GM18868 (cell line): Measurements from ENCODE around the gene SNTA1.
A peak's percentile ranks its signal among the peaks of the same experiment; 100 is the strongest.
"Not testable (repeated sequence)": the region's sequence is repeated elsewhere in the genome, so short reads cannot be mapped to it uniquely, and the experiment has no call there.

Source experiments
- ATAC-seq: cut with Tn5 transposase; IDR thresholded peaks from one replicate; pipeline ENCODE4 v1.9.1; 2021; ENCODE audit warnings: mild to moderate bottlenecking, moderate library complexity; ENCODE audit not compliant: unreplicated experiment

The SNTA1 gene

DNA sequence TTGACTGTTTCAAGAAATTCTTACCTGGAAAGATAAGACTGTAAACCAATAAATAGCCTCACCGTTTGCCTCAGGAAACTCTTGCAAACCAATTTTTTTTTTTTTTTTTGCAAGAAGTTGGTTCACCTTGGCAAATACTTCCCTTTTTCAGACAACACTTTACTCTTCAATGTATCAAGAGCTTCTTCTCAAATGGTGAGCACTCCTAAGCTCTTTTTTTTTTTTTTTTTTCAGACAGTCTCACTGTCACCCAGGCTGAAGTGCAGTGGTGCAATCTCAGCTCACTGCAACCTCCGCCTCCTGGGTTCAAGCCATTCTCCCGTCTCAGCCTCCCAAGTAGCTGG, 22.7 kb upstream of the SNTA1 start:
- ATAC-seq, result no peak

DNA sequence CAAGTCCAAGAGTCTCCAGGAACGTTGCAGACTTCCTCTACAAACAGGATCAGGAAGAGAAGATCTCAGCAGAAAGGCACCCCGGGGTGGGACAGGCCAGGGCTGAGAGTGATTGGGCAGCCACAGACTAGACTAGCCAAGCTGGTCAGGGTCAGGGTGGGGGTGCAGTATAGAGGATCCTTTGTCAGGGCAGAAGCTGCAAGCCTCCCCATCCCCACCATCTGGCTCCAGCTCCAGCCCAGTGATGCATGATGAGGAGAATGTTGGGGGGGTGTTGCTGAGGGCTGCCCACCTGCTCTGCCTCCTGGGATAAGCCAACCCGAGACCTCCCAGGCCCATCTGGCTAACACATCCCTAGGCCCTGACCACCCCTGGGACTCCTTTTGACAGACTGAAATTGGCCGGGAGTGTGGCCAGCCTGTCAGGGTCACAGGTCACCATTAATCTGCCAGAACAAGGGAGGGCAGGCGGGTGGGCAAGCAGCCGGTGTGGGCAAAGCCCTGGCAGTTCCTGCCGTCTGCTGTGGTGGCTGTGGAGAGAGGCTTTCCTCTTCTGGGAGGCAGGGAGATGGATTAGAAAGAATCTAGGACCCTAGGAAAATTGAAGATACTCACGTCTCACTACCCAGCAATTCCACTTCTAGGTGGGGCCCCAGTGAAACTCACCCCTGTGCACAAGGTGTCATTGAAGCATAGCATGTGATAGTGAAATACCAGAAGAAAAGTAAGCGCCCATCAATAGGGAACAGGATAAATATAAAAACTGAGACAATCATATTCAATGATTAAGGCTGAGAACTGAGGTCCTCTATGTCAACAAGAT, 22.1 kb upstream of the SNTA1 start:
- ATAC-seq, result no peak

DNA sequence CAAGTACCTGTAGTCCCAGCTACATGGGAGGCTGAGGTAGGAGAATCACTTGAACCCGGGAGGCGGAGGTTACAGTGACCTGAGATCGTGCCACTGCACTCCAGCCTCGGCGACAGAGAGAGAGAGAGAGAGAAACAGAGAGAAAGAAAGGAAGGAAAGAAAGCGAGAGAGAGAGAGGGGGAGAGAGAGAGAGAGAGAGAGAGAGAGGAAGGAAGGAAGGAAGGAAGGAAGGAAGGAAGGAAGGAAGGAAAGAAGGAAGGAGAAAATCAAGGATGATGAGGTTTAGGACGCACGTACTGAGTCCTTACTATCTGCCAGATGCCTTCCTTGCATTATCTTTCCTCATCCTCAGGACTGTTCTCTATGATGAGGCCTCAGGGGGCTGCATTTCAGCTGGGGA, 21.2 kb upstream of the SNTA1 start:
- ATAC-seq, result not testable (repeated sequence)

- no peak for ATAC-seq
These were observed 20.0 kb upstream of the SNTA1 start for GRCh38 chr20:33463332-33464101.

GRCh38 chr20:33460711-33461110, 17.1 kb upstream of the SNTA1 start:
- no peak for ATAC-seq

GRCh38 chr20:33459599-33459998, 16.0 kb upstream of the SNTA1 start:
- ATAC-seq, result no peak

DNA sequence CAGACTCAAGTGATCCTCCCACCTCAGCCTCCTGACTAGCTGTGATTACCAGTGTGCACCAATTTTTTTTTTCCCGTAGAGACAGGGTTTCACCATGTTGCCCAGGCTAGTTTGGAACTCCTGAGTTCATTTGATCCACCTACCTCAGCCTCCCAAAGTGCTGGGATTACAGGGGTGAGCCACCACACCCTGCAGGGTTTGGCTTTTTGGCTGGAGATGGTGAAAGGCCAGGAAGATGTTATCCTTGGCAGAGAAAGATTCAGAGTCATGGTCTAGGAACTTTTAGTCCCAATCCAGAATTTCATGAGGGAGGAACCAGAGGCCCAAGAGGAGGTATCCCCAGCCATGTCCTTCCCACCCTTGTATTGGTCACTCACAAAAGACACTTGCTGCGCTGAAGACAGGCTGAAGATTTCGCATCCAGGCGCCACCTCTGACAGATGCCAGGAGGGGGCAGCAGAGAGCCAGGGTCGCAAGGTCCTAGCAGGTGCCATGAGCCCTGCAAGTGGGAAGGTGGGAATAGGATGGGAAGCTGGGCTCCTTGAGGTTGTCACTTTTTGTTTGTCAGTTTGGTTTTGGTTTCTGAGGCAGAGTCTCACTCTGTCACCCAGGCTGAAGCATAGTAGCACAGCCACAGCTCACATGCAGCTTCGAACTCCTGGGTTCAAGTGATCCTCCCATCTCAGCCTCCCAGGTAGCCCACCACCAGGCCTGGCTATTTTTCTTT, 13.5 kb upstream of the SNTA1 start:
- peak; percentile 38 for ATAC-seq

- no peak for ATAC-seq
These were observed 7.3 kb upstream of the SNTA1 start for GRCh38 chr20:33450867-33451266.

GRCh38 chr20:33445881-33446625, 2.5 kb upstream of the SNTA1 start:
- no peak for ATAC-seq

DNA sequence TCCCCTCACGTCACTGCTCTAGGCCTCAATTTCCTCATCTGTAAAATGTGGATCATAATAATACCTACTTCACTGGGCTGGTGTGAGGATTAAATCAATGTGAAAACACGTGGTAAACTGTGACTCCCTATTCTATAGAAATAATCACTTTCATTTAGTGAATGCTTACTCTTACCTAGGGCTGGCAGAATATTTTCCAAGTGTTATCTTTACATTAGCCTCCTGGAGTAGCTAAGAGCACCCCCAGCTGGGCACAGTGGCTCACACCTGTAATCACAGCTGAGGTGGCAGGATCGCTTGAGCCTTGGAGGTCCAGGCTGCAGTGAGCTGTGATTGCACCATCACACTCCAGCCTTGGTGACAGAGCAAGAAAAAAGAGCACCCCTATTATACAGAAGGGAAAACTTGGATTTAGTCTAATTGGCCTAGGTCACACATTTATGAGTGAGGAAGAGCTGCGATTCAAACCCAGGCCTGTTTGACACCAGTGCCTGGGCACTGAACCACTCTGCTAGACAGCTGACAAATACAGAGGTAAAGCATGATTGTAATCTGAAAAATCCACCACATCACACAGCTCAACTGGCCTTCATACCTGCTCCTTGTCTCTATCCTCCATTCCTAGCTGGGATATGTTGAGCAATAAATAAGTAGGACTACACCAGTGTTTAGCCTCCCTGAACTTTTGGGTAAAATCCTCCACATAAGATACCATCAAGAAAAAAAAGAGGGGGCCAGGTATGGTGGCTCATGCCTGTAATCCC, 1.4 kb upstream of the SNTA1 start:
- ATAC-seq, result no peak

DNA sequence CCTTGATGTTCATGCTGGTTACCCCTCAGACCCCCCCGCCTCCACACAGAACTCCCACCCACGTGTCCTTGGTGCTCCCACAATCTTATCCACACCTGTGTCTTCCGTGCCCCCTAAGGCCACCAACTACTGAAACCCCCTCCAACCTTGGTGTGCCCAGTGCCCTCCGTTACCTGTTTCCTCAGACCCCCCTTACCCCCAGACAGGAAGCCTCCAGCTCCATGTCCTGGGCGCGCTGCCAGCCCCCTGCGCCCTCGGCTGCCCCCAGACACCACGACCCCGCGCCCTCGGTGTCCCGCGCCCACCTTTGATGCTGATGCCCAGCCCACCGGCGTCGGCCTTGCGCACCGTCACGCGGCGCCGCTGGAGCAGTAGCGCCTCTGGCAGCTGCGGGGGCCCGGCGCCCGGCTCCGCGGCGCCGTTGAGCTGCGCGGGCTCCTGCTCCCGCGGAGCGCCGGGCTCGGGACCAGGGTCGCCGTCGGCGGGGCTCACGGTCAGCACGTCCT, 504 bp downstream of the SNTA1 start:
- peak; percentile 22 for ATAC-seq

DNA sequence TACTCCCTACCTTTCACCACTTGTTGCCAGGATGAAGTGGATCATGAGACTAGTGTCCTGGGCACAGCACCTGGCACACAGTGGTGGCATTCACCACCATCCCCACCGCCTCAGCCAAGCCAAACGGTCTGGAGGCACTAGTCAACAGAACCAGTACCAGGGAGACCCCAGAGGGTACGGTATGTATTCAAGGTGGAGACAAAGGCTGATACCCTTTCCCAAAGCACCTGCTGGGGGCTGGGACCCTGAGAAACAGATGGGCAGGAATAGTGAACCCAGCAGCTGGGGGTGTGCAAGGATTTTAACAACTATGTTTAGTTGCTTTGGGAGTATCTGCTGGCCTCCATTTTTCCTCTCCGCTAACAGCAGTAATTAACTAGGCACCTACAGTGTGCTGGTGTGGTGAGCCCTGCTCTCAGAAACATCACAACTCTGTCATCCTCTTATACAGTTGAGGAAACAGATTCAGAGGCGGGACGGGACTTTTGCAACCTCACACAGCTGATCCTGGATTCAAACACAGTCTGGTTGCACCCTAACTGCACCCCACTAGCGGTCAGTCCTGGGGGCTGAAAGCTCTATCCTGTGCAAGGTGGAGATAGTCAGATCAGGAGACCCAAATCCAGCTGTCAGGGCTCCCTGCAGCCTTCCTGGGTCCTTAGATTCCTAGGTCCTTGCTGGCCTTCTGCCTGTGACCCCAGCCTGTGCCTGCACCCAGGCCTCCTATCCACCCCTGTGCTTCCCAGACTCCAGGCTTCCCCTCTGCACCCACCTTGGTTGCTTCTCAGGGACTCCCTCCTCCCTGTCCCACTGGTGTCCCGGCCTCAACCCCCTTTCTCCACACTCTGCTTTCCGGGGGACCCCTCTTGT, 1.2 kb downstream of the SNTA1 start:
- no peak for ATAC-seq

DNA sequence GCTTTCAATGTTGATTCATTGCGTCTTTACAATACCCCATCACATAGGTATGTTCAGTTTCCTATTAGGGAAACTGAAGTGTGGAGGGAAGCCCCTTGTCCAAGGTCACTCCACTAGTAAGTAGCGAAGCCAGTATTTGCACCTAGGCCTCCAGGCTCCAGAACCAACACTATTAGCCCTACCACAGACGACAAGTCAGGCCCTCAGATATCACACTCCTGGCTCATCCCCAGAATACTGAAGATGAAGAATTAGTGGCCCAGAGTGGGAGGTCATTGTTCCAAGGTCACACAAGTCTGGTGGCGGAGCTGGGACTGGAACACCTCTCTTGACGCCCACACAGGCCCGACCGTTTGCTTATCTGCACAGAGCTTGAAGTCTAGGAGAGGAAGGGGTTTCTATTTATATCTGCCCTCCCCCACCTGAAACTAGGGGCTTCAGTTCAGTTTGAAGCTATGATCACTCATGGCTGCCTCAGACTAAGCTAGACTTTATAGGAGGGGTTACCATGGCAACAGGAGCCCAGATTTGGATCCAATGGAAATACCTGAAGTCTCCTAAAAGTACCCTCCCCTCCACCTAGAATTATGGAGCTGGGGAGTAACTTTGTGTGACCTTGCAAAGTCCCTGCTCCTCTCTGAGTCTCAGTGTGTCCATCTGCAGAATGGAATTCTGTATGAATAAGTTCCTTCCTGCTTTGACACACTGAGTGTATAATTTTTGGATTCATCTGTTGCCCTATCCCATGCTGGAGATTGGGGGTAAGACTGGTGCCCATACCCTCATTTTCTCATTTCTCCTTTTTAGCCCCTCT, 2.2 kb downstream of the SNTA1 start:
- no peak for ATAC-seq

GRCh38 chr20:33440562-33440961, 3.0 kb downstream of the SNTA1 start:
- ATAC-seq, result not testable (repeated sequence)

DNA sequence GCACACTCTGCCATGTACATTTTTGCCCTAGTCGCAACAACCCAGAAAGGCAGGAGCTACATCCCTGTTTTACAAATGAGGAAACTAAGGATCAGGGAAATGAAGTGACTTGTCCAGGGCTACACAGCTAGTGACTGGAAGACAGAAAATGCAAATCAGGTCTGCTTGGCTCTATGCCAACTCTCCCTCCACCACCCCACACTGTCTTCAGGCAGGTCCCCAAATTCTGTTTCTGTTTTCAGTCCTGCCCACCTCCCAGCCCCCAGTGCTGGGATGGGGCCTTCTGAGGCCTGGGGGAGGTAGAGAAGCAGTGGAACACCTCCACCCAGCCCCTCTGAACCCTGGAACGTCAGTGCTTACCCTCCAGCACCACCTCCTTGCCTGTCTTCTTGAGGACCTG, 5.1 kb downstream of the SNTA1 start:
- ATAC-seq, result no peak

DNA sequence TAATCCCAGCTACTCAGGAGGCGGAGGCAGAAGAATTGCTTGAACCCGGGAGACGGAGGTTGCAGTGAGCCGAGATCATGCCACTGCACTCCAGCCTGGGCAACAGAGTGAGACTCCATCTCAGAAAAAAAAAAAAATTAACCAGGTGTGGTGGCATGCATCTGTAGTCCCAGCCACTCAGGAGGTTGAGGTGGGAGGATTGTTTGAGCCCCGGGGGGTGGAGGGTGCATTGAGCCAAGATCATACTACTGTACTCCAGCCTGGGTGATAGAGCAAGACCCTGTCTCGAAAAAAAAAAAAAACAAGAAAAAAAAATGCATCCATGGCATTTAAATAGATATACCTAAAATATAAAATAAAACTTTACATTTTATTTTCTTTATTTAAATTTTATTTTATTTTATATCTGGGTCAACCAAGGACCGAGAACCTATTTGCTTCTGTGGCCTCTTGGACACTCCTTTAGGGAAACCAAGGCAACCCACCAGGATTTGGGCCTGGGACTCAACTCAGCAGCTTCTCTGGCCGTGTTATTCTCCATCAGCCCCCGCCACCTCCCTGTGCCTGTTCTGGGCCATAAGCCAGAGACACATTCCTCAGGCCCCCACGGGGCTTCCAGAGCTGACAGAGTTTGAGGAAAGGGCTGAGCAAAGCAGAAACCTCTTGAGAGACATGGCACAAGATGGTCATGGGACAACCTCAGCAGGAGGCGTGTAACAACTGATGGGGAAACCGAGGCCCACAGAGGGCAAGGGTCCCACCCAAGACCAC, 6.2 kb downstream of the SNTA1 start:
- ATAC-seq, result no peak

- ATAC-seq, result no peak
These were observed 9.1 kb downstream of the SNTA1 start for GRCh38 chr20:33434434-33434833.
